ENCODE measurements around the gene PTGDR2. TPM values are rescaled to one million over a fixed set of nuclear protein-coding genes. Genes with fewer than 3 reads are reported as not detected.

Gene PTGDR2
- total RNA-seq, 1 donor from 2014 or later, result not detected

GRCh38 chr11:60852117-60852981 is 3.4 kb downstream of the PTGDR2 start:
- no peak overlapping the region for H3K4me3 ChIP-seq (ENCODE audit: low read depth, low read length)
- TF ChIP-seq, protein P1, sequence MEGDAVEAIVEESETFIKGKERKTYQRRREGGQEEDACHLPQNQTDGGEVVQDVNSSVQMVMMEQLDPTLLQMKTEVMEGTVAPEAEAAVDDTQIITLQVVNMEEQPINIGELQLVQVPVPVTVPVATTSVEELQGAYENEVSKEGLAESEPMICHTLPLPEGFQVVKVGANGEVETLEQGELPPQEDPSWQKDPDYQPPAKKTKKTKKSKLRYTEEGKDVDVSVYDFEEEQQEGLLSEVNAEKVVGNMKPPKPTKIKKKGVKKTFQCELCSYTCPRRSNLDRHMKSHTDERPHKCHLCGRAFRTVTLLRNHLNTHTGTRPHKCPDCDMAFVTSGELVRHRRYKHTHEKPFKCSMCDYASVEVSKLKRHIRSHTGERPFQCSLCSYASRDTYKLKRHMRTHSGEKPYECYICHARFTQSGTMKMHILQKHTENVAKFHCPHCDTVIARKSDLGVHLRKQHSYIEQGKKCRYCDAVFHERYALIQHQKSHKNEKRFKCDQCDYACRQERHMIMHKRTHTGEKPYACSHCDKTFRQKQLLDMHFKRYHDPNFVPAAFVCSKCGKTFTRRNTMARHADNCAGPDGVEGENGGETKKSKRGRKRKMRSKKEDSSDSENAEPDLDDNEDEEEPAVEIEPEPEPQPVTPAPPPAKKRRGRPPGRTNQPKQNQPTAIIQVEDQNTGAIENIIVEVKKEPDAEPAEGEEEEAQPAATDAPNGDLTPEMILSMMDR (IDR thresholded peaks at IDR 0.05; ENCODE audit: insufficient read depth, low read length, poor library complexity, severe bottlenecking), result no peak
- no peak for DNase-seq (ENCODE audit: low read depth)

GRCh38 chr11:60851327-60852104 is 4.2 kb downstream of the PTGDR2 start:
- H3K36me3 ChIP-seq (ENCODE audit: control insufficient read depth, insufficient read depth, low read length), result peaks cover 1% of the 10 kb centered on the region
- H3K4me3 ChIP-seq (ENCODE audit: low read depth, low read length), result no peak overlapping the region
- H3K27me3 ChIP-seq (ENCODE audit: control insufficient read depth, insufficient read depth, low read length), result peaks cover 17% of the 10 kb centered on the region
- no peak for DNase-seq (ENCODE audit: low read depth)
- TF ChIP-seq, protein P1 (IDR thresholded peaks at IDR 0.05; ENCODE audit: insufficient read depth, low read length, poor library complexity, severe bottlenecking), result no peak

More at GRCh38 chr11:60852117-60852981, 3.4 kb downstream of the PTGDR2 start:
- H3K27me3 ChIP-seq (ENCODE audit: control insufficient read depth, insufficient read depth, low read length), result peaks cover 17% of the 10 kb centered on the region
- H3K36me3 ChIP-seq (ENCODE audit: control insufficient read depth, insufficient read depth, low read length), result peaks cover 1% of the 10 kb centered on the region

GRCh38 chr11:60849641-60850520 is 5.9 kb downstream of the PTGDR2 start:
- Histone ChIP-seq H3K36me3 (ENCODE audit: control insufficient read depth, insufficient read depth, low read length) (peaks cover 1% of the 10 kb centered on the region), H3K27me3 (ENCODE audit: control insufficient read depth, insufficient read depth, low read length) (peaks cover 17% of the 10 kb centered on the region), H3K4me3 (ENCODE audit: low read depth, low read length) (no peak overlapping the region)
- DNase-seq (ENCODE audit: low read depth), result no peak
- TF ChIP-seq, protein P1 (IDR thresholded peaks at IDR 0.05; ENCODE audit: insufficient read depth, low read length, poor library complexity, severe bottlenecking), result no peak

DNA sequence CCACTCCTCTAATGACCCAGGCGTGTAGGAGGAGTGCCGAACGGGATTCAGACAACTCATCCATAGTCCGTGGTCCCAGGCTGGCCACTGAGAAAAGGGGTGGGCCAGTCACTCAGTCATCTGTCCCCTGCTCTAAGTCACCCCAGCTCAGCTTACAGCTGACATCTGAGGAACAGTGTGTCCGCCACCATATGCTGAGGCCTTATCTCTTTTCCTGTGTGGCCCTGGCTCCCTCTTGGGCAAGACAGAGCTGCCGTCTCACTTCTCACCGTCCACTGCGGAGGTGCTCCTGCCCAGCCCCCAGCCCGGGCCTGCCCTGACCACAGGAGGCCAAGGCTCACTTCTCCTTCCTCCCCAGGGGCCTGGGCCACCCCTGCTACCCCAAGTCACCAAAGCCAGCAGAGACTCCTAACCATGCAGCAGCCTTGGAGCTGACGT is 7.0 kb downstream of the PTGDR2 start:
- DNase-seq (ENCODE audit: low read depth), result no peak
- H3K36me3 ChIP-seq (ENCODE audit: control insufficient read depth, insufficient read depth, low read length), result peaks cover 1% of the 10 kb centered on the region
- H3K27me3 ChIP-seq (ENCODE audit: control insufficient read depth, insufficient read depth, low read length), result peaks cover 13% of the 10 kb centered on the region
- H3K4me3 ChIP-seq (ENCODE audit: low read depth, low read length), result no peak overlapping the region
- TF ChIP-seq, protein P1 (IDR thresholded peaks at IDR 0.05; ENCODE audit: insufficient read depth, low read length, poor library complexity, severe bottlenecking), result no peak

DNA sequence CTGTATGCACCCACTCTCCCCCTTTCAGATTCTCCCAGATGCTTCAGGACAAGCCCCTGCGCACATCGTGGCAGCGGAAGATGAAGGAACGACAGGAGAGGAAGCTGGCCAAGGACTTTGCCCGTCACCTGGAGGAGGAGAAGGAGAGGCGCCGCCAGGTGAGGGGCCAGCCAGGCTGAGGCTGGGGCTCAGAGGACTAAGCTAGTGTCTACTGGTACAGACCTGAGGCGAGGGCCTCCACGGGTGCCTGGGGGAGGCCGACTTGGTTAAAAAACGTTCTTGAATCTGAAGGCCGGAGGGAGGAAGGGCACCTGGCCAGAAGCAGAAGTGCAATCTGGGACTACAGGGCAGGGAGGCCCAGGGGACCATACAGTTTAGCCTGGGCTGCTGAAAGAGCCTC is 7.9 kb downstream of the PTGDR2 start:
- Histone ChIP-seq H3K27me3 (ENCODE audit: control insufficient read depth, insufficient read depth, low read length) (peaks cover 8% of the 10 kb centered on the region), H3K4me3 (ENCODE audit: low read depth, low read length) (no peak overlapping the region), H3K36me3 (ENCODE audit: control insufficient read depth, insufficient read depth, low read length) (peaks cover 1% of the 10 kb centered on the region)
- DNase-seq (ENCODE audit: low read depth), result no peak
- TF ChIP-seq, protein P1 (IDR thresholded peaks at IDR 0.05; ENCODE audit: insufficient read depth, low read length, poor library complexity, severe bottlenecking), result no peak
